GM12874 (cell line): ENCODE measurements around the gene TMTC3.

Experiments used
- CTCF ChIP-seq: IDR thresholded peaks from 2 replicates; pipeline ENCODE4 v1.5.1; 2011; ENCODE audit warnings: low read depth, mild to moderate bottlenecking, control low read depth, low read length, moderate library complexity; ENCODE audit not compliant: insufficient read depth

Gene TMTC3

GRCh38 chr12:88242939-88243338, 100.8 kb downstream of the TMTC3 start:
- TF ChIP-seq CTCF = no peak

- no peak for TF ChIP-seq CTCF
These were observed 101.9 kb downstream of the TMTC3 start for GRCh38 chr12:88243982-88244381.

GRCh38 chr12:88245905-88246304, 103.8 kb downstream of the TMTC3 start:
- no peak for TF ChIP-seq CTCF

GRCh38 chr12:88247241-88247643, 105.1 kb downstream of the TMTC3 start:
- TF ChIP-seq CTCF = no peak

GRCh38 chr12:88248606-88249005, 106.5 kb downstream of the TMTC3 start:
- TF ChIP-seq CTCF = no peak
